GM23338 (cell line): Measurements from ENCODE around the gene KRT37. TPM values are rescaled to one million over a fixed set of nuclear protein-coding genes. Genes with fewer than 3 reads are reported as not detected.
A peak's percentile ranks its signal among the peaks of the same experiment; 100 is the strongest.

ENCODE experiments used
- ATAC-seq: fragments of 200-7000 bp; cut with Tn5 transposase; 3 replicates; pipeline ENCODE4 v1.9.1; 2020
- DNase-seq: peaks from one replicate; pipeline ENCODE4 v3.0.0-alpha.2; 2015; ENCODE audit warnings: low spot score
- H2AFZ ChIP-seq: fragments of 200-600 bp; sonication (generic); 2 replicates; pipeline ENCODE4 v1.8.0; 2016; ENCODE audit warnings: antibody characterized with exemption, mild to moderate bottlenecking, moderate library complexity
- H3F3A ChIP-seq: fragments of 200-600 bp; sonication (generic); replicated peaks from 2 replicates; pipeline ENCODE4 v1.8.0; 2017; ENCODE audit warnings: antibody characterized with exemption, mixed run types, low read depth
- H3K27ac ChIP-seq: fragments of 200-600 bp; sonication (generic); 2 replicates; pipeline ENCODE4 v1.6.1; 2016; ENCODE audit warnings: low read depth
- H3K27me3 ChIP-seq: fragments of 200-600 bp; sonication (generic); 2 replicates; pipeline ENCODE4 v1.8.0; 2016; ENCODE audit warnings: mild to moderate bottlenecking, mixed run types, moderate library complexity; ENCODE audit not compliant: insufficient read depth
- H3K36me3 ChIP-seq: fragments of 200-600 bp; sonication (generic); 2 replicates; pipeline ENCODE4 v1.8.0; 2016; ENCODE audit warnings: mild to moderate bottlenecking; ENCODE audit not compliant: insufficient read depth
- H3K4me1 ChIP-seq: fragments of 200-600 bp; sonication (generic); 2 replicates; pipeline ENCODE4 v1.8.0; 2016; ENCODE audit warnings: mild to moderate bottlenecking, moderate library complexity; ENCODE audit not compliant: insufficient read depth
- H3K4me2 ChIP-seq: fragments of 200-600 bp; sonication (generic); 2 replicates; pipeline ENCODE4 v1.7.1; 2017; ENCODE audit warnings: mixed run types
- H3K4me3 ChIP-seq: fragments of 200-600 bp; sonication (generic); 2 replicates; pipeline ENCODE4 v1.6.1; 2016; ENCODE audit warnings: mixed run types
- H3K79me2 ChIP-seq: fragments of 200-600 bp; sonication (generic); replicated peaks from 2 replicates; pipeline ENCODE4 v1.8.0; 2017; ENCODE audit warnings: mild to moderate bottlenecking; ENCODE audit not compliant: insufficient read depth
- H3K9me2 ChIP-seq: fragments of 200-600 bp; sonication (generic); 2 replicates; pipeline ENCODE4 v1.8.0; 2017; ENCODE audit not compliant: insufficient read depth
- H4K20me1 ChIP-seq: fragments of 200-600 bp; sonication (generic); replicated peaks from 2 replicates; pipeline ENCODE4 v1.8.0; 2017; ENCODE audit warnings: mild to moderate bottlenecking; ENCODE audit not compliant: insufficient read depth
- H3K27ac Mint-ChIP-seq: 2 replicates; pipeline ENCODE4 v1.8.0; 2020; ENCODE audit warnings: inconsistent platforms, mild to moderate bottlenecking, moderate library complexity, mixed read lengths
- H3K27me3 Mint-ChIP-seq: 3 replicates; pipeline ENCODE4 v1.8.0; 2022; ENCODE audit warnings: low read depth, mild to moderate bottlenecking, moderate library complexity, mixed read lengths, inconsistent platforms; ENCODE audit not compliant: insufficient read depth, poor library complexity
- H3K36me3 Mint-ChIP-seq: 3 replicates; pipeline ENCODE4 v1.8.0; 2021; ENCODE audit warnings: low read depth, mild to moderate bottlenecking, inconsistent platforms, moderate library complexity, mixed read lengths
- H3K4me1 Mint-ChIP-seq: 3 replicates; pipeline ENCODE4 v1.8.0; 2020; ENCODE audit warnings: mild to moderate bottlenecking, inconsistent platforms, mixed read lengths
- H3K4me3 Mint-ChIP-seq: 3 replicates; pipeline ENCODE4 v1.8.0; 2021; ENCODE audit warnings: moderate library complexity, mild to moderate bottlenecking, inconsistent platforms, mixed read lengths
- H3K9me3 Mint-ChIP-seq: 3 replicates; pipeline ENCODE4 v1.8.0; 2020; ENCODE audit warnings: moderate library complexity, mild to moderate bottlenecking, inconsistent platforms, mixed read lengths
- CREB1 ChIP-seq: fragments of 250-450 bp; sonication (Bioruptor Pico); IDR thresholded peaks from 2 replicates; pipeline ENCODE4 v1.5.0; 2020; ENCODE audit warnings: low read depth, mild to moderate bottlenecking, moderate library complexity
- EZH2phosphoT487 ChIP-seq: fragments of 200-600 bp; sonication (generic); IDR thresholded peaks from one replicate; pipeline ENCODE4 v1.8.1; 2018; ENCODE audit warnings: antibody characterized with exemption; ENCODE audit not compliant: unreplicated experiment
- JUNB ChIP-seq: IDR thresholded peaks from one replicate; pipeline ENCODE4 v1.6.1; 2016; ENCODE audit warnings: antibody characterized with exemption; ENCODE audit not compliant: unreplicated experiment
- NANOG ChIP-seq: IDR thresholded peaks from 2 replicates; pipeline ENCODE4 v1.6.1; 2016; ENCODE audit warnings: antibody characterized with exemption, borderline replicate concordance
- POLR2AphosphoS5 ChIP-seq: IDR thresholded peaks from 2 replicates; pipeline ENCODE4 v1.6.1; 2016; ENCODE audit warnings: antibody characterized with exemption, low read depth
- STAT1 ChIP-seq: IDR thresholded peaks from one replicate; pipeline ENCODE4 v1.6.1; 2016; ENCODE audit warnings: antibody characterized with exemption; ENCODE audit not compliant: unreplicated experiment
- ZNF114 ChIP-seq: fragments of 250-450 bp; sonication (Bioruptor Pico); IDR thresholded peaks from 2 replicates; pipeline ENCODE4 v1.5.0; 2020; ENCODE audit warnings: mild to moderate bottlenecking, moderate library complexity
- ZNF331 ChIP-seq: fragments of 250-450 bp; sonication (Bioruptor Pico); IDR thresholded peaks from 2 replicates; pipeline ENCODE4 v1.5.0; 2020; ENCODE audit warnings: low read depth, mild to moderate bottlenecking, moderate library complexity
- ZNF462 ChIP-seq: fragments of 250-450 bp; sonication (Bioruptor Pico); IDR thresholded peaks from 2 replicates; pipeline ENCODE4 v1.5.0; 2020; ENCODE audit warnings: mild to moderate bottlenecking, moderate library complexity
- polyA plus RNA-seq: library from polyadenylated mRNA; unstranded; fragments of >200 nt; fragmentation: Nextera tagmentation; extraction: Ambion mirVana; gene quantifications from 2 replicates; pipeline ENCODE4 v1.2.1, GENCODE V29; 2016
- total RNA-seq: library from RNA; depleted of rRNA; stranded (reverse); fragments of >200 nt; shearing (Covaris generic); gene quantifications from 2 replicates; pipeline ENCODE4 v1.2.3, GENCODE V29; 2014
- TF ChIP-seq, protein P1 (sequence below): IDR thresholded peaks from one replicate; pipeline ENCODE4 v1.6.1; 2018; ENCODE audit warnings: antibody characterized with exemption; ENCODE audit not compliant: unreplicated experiment
- TF ChIP-seq, protein P2 (sequence below), 2 experiments: fragments of 200-600 bp in 1 of 2; sonication (generic) in 1 of 2; conservative IDR thresholded peaks; 2 replicates each; pipeline versions ENCODE4 v1.5.1 to v1.6.1; 2016 to 2017; ENCODE audit warnings: antibody characterized with exemption in 2 of 2, low read depth in 2 of 2, mild to moderate bottlenecking in 2 of 2, moderate library complexity in 1 of 2

Gene KRT37
- total and polyA plus RNA-seq, 2 experiments from 2014 or later: not detected

DNA sequence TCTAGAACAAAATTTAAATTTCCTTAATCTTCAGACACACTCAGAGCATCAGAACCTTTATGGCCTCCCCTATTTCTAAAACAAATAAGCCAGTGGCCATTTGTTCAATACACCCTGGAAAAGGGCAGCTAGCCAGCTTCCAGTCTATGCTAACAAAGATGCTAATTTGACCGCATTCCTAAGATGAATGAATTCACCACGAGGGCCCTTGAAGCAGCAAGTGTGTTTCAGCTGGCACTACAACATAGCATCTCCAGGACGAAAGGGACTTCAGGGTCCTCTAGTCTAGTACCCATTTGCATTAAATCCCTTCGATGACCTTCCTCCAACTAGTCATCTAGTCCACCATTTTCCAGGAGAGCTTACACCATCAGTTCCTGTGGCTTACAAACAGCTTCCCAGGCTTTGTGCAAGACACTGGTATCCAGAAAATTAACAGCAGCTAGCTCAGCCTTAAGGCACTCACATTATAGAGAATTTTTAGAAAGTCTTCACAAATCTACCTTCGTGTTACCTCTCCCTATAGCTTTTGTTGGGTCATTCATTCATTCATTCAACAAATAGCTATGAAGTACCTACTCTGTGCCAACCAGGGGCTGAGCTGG, 10.9 kb downstream of the KRT37 start (continued):
- TF ChIP-seq, protein P1, sequence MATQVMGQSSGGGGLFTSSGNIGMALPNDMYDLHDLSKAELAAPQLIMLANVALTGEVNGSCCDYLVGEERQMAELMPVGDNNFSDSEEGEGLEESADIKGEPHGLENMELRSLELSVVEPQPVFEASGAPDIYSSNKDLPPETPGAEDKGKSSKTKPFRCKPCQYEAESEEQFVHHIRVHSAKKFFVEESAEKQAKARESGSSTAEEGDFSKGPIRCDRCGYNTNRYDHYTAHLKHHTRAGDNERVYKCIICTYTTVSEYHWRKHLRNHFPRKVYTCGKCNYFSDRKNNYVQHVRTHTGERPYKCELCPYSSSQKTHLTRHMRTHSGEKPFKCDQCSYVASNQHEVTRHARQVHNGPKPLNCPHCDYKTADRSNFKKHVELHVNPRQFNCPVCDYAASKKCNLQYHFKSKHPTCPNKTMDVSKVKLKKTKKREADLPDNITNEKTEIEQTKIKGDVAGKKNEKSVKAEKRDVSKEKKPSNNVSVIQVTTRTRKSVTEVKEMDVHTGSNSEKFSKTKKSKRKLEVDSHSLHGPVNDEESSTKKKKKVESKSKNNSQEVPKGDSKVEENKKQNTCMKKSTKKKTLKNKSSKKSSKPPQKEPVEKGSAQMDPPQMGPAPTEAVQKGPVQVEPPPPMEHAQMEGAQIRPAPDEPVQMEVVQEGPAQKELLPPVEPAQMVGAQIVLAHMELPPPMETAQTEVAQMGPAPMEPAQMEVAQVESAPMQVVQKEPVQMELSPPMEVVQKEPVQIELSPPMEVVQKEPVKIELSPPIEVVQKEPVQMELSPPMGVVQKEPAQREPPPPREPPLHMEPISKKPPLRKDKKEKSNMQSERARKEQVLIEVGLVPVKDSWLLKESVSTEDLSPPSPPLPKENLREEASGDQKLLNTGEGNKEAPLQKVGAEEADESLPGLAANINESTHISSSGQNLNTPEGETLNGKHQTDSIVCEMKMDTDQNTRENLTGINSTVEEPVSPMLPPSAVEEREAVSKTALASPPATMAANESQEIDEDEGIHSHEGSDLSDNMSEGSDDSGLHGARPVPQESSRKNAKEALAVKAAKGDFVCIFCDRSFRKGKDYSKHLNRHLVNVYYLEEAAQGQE: no peak

DNA sequence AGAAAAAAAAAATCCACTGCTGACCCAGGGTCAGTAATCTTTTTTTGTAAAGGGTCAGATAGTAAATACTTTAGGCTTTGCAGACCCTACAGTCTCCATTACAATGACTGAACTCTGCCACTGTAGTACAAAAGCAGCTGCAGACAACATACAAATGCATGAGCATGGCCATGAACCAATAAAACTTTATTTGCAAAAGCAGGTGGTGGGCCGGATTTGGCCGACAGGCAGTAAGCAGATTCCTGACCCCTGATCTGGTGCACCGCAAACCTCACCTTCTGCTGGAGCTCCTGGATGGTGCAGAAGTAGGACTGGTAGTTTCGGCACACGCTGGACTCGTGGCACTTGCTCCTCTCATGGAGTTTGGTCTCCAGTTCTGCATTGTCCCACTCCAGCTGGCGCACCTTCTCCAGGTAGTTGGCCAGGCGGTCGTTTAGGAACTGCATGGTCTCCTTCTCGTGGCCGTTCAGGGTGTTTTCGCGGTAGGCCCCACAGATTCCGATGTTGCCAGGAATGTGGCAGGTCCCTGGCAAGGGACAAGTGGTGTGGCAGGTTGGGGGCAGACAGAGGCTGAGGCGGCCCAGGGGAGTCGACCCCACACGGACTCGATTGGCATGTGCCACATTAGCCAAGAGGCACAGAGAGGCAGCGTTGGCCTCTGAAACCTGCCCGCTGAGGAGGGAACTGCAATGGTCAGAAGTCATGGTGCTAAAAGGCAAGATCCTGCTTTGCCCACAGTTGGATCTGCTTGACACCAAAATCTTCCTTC, 13.1 kb downstream of the KRT37 start:
- Mint-ChIP-seq H3K4me3 (no peak overlapping the region), H3K27ac (no peak overlapping the region), H3K27me3 (peaks cover 5% of the 10 kb centered on the region), H3K4me1 (peaks cover 22% of the 10 kb centered on the region), H3K36me3 (no peaks in the 10 kb centered on the region), H3K9me3 (no peaks in the 10 kb centered on the region)
- no peaks in the 10 kb centered on the region for H3K27me3 ChIP-seq
- no peaks in the 10 kb centered on the region for H3K36me3 ChIP-seq
- H3K9me2 ChIP-seq: peaks cover 7% of the 10 kb centered on the region
- peaks cover 12% of the 10 kb centered on the region; the same call in 1 of the 2 replicates for H3K4me1 ChIP-seq
- no peak overlapping the region for H3K4me3 ChIP-seq
- no peak overlapping the region for H3K27ac ChIP-seq
- ATAC-seq: no peak
- 0 out of 2 replicates have a peak overlapping the region, but pooled peaks have one; percentile 52 for H2AFZ ChIP-seq
- no peak overlapping the region for H3K4me2 ChIP-seq
- DNase-seq: no peak
- H3F3A ChIP-seq: no peaks in the 10 kb centered on the region
- no peaks in the 10 kb centered on the region for H3K79me2 ChIP-seq
- no peaks in the 10 kb centered on the region for H4K20me1 ChIP-seq
- TF ChIP-seq, protein P2, sequence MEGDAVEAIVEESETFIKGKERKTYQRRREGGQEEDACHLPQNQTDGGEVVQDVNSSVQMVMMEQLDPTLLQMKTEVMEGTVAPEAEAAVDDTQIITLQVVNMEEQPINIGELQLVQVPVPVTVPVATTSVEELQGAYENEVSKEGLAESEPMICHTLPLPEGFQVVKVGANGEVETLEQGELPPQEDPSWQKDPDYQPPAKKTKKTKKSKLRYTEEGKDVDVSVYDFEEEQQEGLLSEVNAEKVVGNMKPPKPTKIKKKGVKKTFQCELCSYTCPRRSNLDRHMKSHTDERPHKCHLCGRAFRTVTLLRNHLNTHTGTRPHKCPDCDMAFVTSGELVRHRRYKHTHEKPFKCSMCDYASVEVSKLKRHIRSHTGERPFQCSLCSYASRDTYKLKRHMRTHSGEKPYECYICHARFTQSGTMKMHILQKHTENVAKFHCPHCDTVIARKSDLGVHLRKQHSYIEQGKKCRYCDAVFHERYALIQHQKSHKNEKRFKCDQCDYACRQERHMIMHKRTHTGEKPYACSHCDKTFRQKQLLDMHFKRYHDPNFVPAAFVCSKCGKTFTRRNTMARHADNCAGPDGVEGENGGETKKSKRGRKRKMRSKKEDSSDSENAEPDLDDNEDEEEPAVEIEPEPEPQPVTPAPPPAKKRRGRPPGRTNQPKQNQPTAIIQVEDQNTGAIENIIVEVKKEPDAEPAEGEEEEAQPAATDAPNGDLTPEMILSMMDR (conservative IDR thresholded peaks at IDR 0.05; ENCODE audit: low read depth in 2 of 2): no peak
- no peak for TF ChIP-seq ZNF462 (CRISPR knock-in tag)
- TF ChIP-seq EZH2phosphoT487: no peak
- no peak for TF ChIP-seq NANOG
- TF ChIP-seq STAT1: no peak
- no peak for TF ChIP-seq POLR2AphosphoS5
- no peak for TF ChIP-seq JUNB
- TF ChIP-seq CREB1 (CRISPR knock-in tag): no peak
- TF ChIP-seq ZNF331 (CRISPR knock-in tag): no peak
- TF ChIP-seq ZNF114 (CRISPR knock-in tag): no peak
